GM23338 (cell line): Measurements from ENCODE around the gene CPSF4.

ENCODE experiments used
- CREB1 ChIP-seq: fragments of 250-450 bp; sonication (Bioruptor Pico); IDR thresholded peaks from 2 replicates; pipeline ENCODE4 v1.5.0; 2020; ENCODE audit warnings: low read depth, mild to moderate bottlenecking, moderate library complexity
- EZH2 ChIP-seq: fragments of 200-600 bp; sonication (generic); IDR thresholded peaks from one replicate; pipeline ENCODE4 v1.8.0; 2017; ENCODE audit warnings: antibody characterized with exemption, mild to moderate bottlenecking, low read depth; ENCODE audit not compliant: unreplicated experiment
- POLR2AphosphoS5 ChIP-seq: IDR thresholded peaks from 2 replicates; pipeline ENCODE4 v1.6.1; 2016; ENCODE audit warnings: antibody characterized with exemption, low read depth
- ZNF114 ChIP-seq: fragments of 250-450 bp; sonication (Bioruptor Pico); IDR thresholded peaks from 2 replicates; pipeline ENCODE4 v1.5.0; 2020; ENCODE audit warnings: mild to moderate bottlenecking, moderate library complexity
- ZNF331 ChIP-seq: fragments of 250-450 bp; sonication (Bioruptor Pico); IDR thresholded peaks from 2 replicates; pipeline ENCODE4 v1.5.0; 2020; ENCODE audit warnings: low read depth, mild to moderate bottlenecking, moderate library complexity
- TF ChIP-seq, protein P1 (sequence below), 2 experiments: fragments of 200-600 bp in 1 of 2; sonication (generic) in 1 of 2; conservative IDR thresholded peaks; 2 replicates each; pipeline versions ENCODE4 v1.5.1 to v1.6.1; 2016 to 2017; ENCODE audit warnings: antibody characterized with exemption in 2 of 2, low read depth in 2 of 2, mild to moderate bottlenecking in 2 of 2, moderate library complexity in 1 of 2
- TF ChIP-seq, protein P2 (sequence below): IDR thresholded peaks from one replicate; pipeline ENCODE4 v1.6.1; 2018; ENCODE audit warnings: antibody characterized with exemption; ENCODE audit not compliant: unreplicated experiment

DNA sequence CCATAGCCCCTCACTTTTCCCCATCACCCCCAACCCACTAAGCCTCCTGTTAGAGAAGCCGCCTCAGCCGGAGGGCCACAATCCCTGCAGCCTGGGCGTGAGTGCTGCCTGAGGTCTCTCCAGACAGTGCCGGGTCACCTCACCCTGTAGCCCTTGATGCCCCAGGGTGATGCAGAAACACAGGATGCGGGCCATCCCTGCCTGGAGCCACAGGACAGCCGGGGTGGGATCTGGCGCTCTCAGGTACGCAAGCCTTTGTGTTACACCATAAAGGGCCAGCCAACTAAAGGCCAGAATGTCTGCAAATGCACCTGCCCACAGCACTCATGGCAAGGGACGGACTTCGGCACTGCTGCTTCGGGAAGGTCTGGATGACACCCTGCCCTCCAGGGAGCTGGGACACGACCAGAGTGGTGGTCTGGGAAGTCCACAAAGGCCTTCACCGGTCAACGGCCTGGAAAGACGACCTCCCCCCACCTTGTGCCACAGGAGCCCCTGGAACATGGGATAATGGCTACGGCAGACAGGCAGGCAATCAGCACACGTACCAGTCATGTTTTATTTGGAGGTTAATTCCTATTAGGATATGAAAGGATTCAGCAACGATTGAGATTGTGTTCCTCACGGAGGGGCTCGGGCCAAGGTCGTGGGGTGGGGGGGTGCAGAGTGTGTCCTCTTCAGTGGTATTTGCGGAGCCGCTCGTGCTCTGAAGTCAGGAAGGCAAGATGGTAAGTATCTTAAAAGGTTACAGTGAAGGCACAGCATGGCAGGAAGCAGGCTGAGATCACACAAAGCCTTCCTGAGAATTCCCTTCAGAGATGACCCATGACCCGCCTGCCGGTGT is 19.1 kb downstream of the CPSF4 start:
- TF ChIP-seq, protein P1, sequence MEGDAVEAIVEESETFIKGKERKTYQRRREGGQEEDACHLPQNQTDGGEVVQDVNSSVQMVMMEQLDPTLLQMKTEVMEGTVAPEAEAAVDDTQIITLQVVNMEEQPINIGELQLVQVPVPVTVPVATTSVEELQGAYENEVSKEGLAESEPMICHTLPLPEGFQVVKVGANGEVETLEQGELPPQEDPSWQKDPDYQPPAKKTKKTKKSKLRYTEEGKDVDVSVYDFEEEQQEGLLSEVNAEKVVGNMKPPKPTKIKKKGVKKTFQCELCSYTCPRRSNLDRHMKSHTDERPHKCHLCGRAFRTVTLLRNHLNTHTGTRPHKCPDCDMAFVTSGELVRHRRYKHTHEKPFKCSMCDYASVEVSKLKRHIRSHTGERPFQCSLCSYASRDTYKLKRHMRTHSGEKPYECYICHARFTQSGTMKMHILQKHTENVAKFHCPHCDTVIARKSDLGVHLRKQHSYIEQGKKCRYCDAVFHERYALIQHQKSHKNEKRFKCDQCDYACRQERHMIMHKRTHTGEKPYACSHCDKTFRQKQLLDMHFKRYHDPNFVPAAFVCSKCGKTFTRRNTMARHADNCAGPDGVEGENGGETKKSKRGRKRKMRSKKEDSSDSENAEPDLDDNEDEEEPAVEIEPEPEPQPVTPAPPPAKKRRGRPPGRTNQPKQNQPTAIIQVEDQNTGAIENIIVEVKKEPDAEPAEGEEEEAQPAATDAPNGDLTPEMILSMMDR (conservative IDR thresholded peaks at IDR 0.05; ENCODE audit: low read depth in 2 of 2), result no peak
- TF ChIP-seq EZH2 (no peak), POLR2AphosphoS5 (peak; percentile 71), CREB1 (no peak), ZNF331 (CRISPR knock-in tag) (no peak), ZNF114 (CRISPR knock-in tag) (no peak)
- TF ChIP-seq, protein P2, sequence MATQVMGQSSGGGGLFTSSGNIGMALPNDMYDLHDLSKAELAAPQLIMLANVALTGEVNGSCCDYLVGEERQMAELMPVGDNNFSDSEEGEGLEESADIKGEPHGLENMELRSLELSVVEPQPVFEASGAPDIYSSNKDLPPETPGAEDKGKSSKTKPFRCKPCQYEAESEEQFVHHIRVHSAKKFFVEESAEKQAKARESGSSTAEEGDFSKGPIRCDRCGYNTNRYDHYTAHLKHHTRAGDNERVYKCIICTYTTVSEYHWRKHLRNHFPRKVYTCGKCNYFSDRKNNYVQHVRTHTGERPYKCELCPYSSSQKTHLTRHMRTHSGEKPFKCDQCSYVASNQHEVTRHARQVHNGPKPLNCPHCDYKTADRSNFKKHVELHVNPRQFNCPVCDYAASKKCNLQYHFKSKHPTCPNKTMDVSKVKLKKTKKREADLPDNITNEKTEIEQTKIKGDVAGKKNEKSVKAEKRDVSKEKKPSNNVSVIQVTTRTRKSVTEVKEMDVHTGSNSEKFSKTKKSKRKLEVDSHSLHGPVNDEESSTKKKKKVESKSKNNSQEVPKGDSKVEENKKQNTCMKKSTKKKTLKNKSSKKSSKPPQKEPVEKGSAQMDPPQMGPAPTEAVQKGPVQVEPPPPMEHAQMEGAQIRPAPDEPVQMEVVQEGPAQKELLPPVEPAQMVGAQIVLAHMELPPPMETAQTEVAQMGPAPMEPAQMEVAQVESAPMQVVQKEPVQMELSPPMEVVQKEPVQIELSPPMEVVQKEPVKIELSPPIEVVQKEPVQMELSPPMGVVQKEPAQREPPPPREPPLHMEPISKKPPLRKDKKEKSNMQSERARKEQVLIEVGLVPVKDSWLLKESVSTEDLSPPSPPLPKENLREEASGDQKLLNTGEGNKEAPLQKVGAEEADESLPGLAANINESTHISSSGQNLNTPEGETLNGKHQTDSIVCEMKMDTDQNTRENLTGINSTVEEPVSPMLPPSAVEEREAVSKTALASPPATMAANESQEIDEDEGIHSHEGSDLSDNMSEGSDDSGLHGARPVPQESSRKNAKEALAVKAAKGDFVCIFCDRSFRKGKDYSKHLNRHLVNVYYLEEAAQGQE, result no peak
